ENCODE results near the gene QDPR.

DNA sequence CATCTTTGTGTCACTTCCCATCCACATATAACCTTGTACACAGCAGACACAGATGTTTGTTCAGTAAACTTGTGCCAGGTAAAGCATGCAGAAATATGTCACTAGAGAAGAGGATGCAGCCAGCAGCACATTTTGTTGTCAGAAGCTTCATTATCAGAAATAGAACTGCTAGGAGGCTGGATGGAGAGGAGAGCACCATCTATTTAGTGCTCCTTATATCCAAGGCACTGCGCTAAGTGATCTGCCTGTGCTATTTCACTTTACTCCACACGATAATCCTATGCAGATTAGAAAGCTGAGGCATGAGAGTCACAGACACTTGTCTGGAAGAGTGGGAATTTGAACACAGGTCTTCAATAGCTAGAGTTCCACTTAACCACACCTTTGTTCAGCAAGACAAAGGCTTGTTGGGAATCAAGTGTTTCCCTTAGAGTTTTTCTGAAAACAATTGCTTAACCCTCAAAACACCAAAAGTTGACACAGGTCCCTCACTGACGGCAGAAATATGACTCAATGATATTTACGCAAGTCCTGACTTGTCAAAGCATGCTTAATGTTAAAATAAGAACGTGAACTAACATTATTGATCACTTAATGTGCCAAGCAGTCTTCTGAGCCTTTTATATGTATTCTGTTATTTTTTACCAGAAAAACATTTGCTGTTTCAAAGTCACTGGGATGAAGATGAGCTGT, 1.2 kb upstream of the QDPR start:
- no peak for TF ChIP-seq ZNF207 (IDR thresholded peaks at IDR 0.05; ENCODE audit: borderline replicate concordance)
- TF ChIP-seq, protein P1, sequence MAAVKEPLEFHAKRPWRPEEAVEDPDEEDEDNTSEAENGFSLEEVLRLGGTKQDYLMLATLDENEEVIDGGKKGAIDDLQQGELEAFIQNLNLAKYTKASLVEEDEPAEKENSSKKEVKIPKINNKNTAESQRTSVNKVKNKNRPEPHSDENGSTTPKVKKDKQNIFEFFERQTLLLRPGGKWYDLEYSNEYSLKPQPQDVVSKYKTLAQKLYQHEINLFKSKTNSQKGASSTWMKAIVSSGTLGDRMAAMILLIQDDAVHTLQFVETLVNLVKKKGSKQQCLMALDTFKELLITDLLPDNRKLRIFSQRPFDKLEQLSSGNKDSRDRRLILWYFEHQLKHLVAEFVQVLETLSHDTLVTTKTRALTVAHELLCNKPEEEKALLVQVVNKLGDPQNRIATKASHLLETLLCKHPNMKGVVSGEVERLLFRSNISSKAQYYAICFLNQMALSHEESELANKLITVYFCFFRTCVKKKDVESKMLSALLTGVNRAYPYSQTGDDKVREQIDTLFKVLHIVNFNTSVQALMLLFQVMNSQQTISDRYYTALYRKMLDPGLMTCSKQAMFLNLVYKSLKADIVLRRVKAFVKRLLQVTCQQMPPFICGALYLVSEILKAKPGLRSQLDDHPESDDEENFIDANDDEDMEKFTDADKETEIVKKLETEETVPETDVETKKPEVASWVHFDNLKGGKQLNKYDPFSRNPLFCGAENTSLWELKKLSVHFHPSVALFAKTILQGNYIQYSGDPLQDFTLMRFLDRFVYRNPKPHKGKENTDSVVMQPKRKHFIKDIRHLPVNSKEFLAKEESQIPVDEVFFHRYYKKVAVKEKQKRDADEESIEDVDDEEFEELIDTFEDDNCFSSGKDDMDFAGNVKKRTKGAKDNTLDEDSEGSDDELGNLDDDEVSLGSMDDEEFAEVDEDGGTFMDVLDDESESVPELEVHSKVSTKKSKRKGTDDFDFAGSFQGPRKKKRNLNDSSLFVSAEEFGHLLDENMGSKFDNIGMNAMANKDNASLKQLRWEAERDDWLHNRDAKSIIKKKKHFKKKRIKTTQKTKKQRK (IDR thresholded peaks at IDR 0.05; ENCODE audit: low read depth, low read length) = no peak
- TF ChIP-seq, protein P2, sequence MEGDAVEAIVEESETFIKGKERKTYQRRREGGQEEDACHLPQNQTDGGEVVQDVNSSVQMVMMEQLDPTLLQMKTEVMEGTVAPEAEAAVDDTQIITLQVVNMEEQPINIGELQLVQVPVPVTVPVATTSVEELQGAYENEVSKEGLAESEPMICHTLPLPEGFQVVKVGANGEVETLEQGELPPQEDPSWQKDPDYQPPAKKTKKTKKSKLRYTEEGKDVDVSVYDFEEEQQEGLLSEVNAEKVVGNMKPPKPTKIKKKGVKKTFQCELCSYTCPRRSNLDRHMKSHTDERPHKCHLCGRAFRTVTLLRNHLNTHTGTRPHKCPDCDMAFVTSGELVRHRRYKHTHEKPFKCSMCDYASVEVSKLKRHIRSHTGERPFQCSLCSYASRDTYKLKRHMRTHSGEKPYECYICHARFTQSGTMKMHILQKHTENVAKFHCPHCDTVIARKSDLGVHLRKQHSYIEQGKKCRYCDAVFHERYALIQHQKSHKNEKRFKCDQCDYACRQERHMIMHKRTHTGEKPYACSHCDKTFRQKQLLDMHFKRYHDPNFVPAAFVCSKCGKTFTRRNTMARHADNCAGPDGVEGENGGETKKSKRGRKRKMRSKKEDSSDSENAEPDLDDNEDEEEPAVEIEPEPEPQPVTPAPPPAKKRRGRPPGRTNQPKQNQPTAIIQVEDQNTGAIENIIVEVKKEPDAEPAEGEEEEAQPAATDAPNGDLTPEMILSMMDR (IDR thresholded peaks at IDR 0.05 in 2 of 3, conservative IDR thresholded peaks at IDR 0.05 in 1 of 3; ENCODE audit: control insufficient read depth in 2 of 3, extremely low read depth in 1 of 3, insufficient read depth in 1 of 3, low read depth in 3 of 3, low read length in 3 of 3) = no peak
- no peak for TF ChIP-seq KDM1A (IDR thresholded peaks at IDR 0.05; ENCODE audit: borderline replicate concordance)
- no peak for TF ChIP-seq SMC3 (IDR thresholded peaks at IDR 0.05; ENCODE audit: borderline replicate concordance, low read length)
- no peak for TF ChIP-seq POLR2A (IDR thresholded peaks at IDR 0.05; ENCODE audit: low read depth, low read length)
- no peak for TF ChIP-seq CHD4 (IDR thresholded peaks at IDR 0.05)
- TF ChIP-seq EZH2 (IDR thresholded peaks at IDR 0.05; ENCODE audit: borderline replicate concordance, control insufficient read depth, low read depth, low read length) = no peak
- TF ChIP-seq, protein P3, sequence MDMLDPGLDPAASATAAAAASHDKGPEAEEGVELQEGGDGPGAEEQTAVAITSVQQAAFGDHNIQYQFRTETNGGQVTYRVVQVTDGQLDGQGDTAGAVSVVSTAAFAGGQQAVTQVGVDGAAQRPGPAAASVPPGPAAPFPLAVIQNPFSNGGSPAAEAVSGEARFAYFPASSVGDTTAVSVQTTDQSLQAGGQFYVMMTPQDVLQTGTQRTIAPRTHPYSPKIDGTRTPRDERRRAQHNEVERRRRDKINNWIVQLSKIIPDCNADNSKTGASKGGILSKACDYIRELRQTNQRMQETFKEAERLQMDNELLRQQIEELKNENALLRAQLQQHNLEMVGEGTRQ (IDR thresholded peaks at IDR 0.05; ENCODE audit: borderline replicate concordance, low read depth, low read length) = no peak
- no peak for TF ChIP-seq BMI1 (IDR thresholded peaks at IDR 0.05; ENCODE audit: borderline replicate concordance)
- no peak for TF ChIP-seq CHD2 (IDR thresholded peaks at IDR 0.05; ENCODE audit: borderline replicate concordance, low read depth, low read length)
- TF ChIP-seq FOS (IDR thresholded peaks at IDR 0.05; ENCODE audit: borderline replicate concordance, extremely low read depth, insufficient read length) = no peak
- TF ChIP-seq NR2C2 (IDR thresholded peaks at IDR 0.05; ENCODE audit: borderline replicate concordance, control insufficient read depth, insufficient read length, low read depth) = no peak
